Progenitor cell of endocrine pancreas (in vitro differentiated cells): Measurements from ENCODE around the gene MARCHF5. TPM values are rescaled to one million over a fixed set of nuclear protein-coding genes. Genes with fewer than 3 reads are reported as not detected.
"Not testable (repeated sequence)": the region's sequence is repeated elsewhere in the genome, so short reads cannot be mapped to it uniquely, and the experiment has no call there.

Experiments used
- DNase-seq: peaks from one replicate; pipeline ENCODE4 v3.0.0; 2021; ENCODE audit warnings: low spot score; ENCODE audit not compliant: unreplicated experiment
- H3K27ac Mint-ChIP-seq: 2 replicates; pipeline ENCODE4 v1.8.0; 2021; ENCODE audit warnings: mild to moderate bottlenecking, moderate library complexity, mixed read lengths
- H3K27me3 Mint-ChIP-seq: 2 replicates; pipeline ENCODE4 v1.8.0; 2021; ENCODE audit warnings: mixed read lengths
- H3K36me3 Mint-ChIP-seq: 2 replicates; pipeline ENCODE4 v1.8.0; 2022; ENCODE audit warnings: mixed read lengths; ENCODE audit not compliant: insufficient read depth
- H3K4me1 Mint-ChIP-seq: 2 replicates; pipeline ENCODE4 v1.8.0; 2021; ENCODE audit warnings: low read depth, mixed read lengths
- H3K4me3 Mint-ChIP-seq: 2 replicates; pipeline ENCODE4 v1.8.0; 2021; ENCODE audit warnings: low read depth, mild to moderate bottlenecking, moderate library complexity, mixed read lengths
- H3K9me3 Mint-ChIP-seq: 2 replicates; pipeline ENCODE4 v1.8.0; 2021; ENCODE audit warnings: low read depth, mixed read lengths
- CTCF ChIP-seq: fragments of 200-600 bp; sonication (generic); IDR thresholded peaks from one replicate; pipeline ENCODE4 v1.5.0; 2021; ENCODE audit warnings: antibody characterized with exemption, mild to moderate bottlenecking; ENCODE audit not compliant: unreplicated experiment
- total RNA-seq: library from RNA; stranded (reverse); gene quantifications from 2 replicates; pipeline ENCODE4 v1.2.1, GENCODE V29; 2021

MARCHF5 gene
- total RNA-seq, 1 donor from 2014 or later = 59.9 TPM

- H3K4me1 Mint-ChIP-seq = no peaks in the 10 kb centered on the region
- H3K27ac Mint-ChIP-seq = no peak overlapping the region
- no peaks in the 10 kb centered on the region for H3K36me3 Mint-ChIP-seq
- no peak overlapping the region for H3K4me3 Mint-ChIP-seq
- TF ChIP-seq CTCF = no peak
- no peaks in the 10 kb centered on the region for H3K9me3 Mint-ChIP-seq
- peak; percentile 68 for DNase-seq
- H3K27me3 Mint-ChIP-seq = no peaks in the 10 kb centered on the region
Measured at GRCh38 chr10:92387289-92387940, 96.4 kb downstream of the MARCHF5 start.

- H3K27me3 Mint-ChIP-seq, H3K9me3 Mint-ChIP-seq, H3K4me3 Mint-ChIP-seq, DNase-seq, H3K36me3 Mint-ChIP-seq, H3K27ac Mint-ChIP-seq, H3K4me1 Mint-ChIP-seq: not testable (repeated sequence)
Measured at GRCh38 chr10:92393173-92393572, 102.2 kb downstream of the MARCHF5 start.

- Mint-ChIP-seq H3K27me3 (no peaks in the 10 kb centered on the region), H3K36me3 (no peaks in the 10 kb centered on the region), H3K4me3 (no peak overlapping the region), H3K4me1 (peaks cover 2% of the 10 kb centered on the region), H3K9me3 (peaks cover 7% of the 10 kb centered on the region), H3K27ac (no peak overlapping the region)
- no peak for DNase-seq
- TF ChIP-seq CTCF = no peak
Measured at GRCh38 chr10:92395271-92395670, 104.3 kb downstream of the MARCHF5 start.

- not testable (repeated sequence) for H3K27ac Mint-ChIP-seq, H3K27me3 Mint-ChIP-seq, DNase-seq, H3K9me3 Mint-ChIP-seq, H3K4me3 Mint-ChIP-seq, H3K36me3 Mint-ChIP-seq, H3K4me1 Mint-ChIP-seq
Measured at GRCh38 chr10:92402234-92402633, 111.3 kb downstream of the MARCHF5 start.

Other genes starting within 250 kb of the MARCHF5 start
- gene CPEB3, start 89 bp upstream of the MARCHF5 start, total RNA-seq = 2.1 and 2.3 TPM in 2 replicates